Ecto neural progenitor cell (in vitro differentiated cells): Measurements from ENCODE around the gene KRTAP10-3.
"Not testable (repeated sequence)": the region's sequence is repeated elsewhere in the genome, so short reads cannot be mapped to it uniquely, and the experiment has no call there.

Source experiments
- DNase-seq: peaks from one replicate; pipeline ENCODE4 v3.0.0-alpha.2; 2018; ENCODE audit warnings: low spot score

KRTAP10-3 gene, protein sequence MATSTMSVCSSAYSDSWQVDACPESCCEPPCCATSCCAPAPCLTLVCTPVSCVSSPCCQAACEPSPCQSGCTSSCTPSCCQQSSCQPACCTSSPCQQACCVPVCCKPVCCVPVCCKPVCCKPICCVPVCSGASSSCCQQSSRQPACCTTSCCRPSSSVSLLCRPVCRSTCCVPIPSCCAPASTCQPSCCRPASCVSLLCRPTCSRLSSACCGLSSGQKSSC

DNA sequence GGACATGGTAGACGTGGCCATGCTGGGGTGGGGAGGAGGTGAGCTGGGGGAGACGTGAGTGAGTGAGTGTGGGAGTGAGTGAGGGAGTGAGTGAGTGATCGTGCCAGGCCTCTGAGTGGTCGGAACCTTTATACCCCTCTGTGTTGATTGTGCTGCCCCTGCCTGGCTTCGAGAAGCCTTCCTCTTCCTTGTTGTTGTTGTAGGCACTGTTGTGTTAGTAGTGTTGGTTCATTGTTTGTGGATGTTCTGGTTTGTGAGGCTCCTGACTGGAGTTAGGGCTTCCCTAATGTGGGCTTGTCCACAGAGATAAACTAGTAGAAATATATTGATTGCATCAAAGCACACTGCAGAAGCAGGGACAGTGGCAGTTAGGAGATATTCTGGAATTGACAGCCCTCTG lies at the start of gene KRTAP10-3:
KRTAP10-3 (minus strand) TSS at position 101 of the 400 bp plus-strand sequence; CDS start at position 21, 80 bp downstream.
- no peak for DNase-seq

DNA sequence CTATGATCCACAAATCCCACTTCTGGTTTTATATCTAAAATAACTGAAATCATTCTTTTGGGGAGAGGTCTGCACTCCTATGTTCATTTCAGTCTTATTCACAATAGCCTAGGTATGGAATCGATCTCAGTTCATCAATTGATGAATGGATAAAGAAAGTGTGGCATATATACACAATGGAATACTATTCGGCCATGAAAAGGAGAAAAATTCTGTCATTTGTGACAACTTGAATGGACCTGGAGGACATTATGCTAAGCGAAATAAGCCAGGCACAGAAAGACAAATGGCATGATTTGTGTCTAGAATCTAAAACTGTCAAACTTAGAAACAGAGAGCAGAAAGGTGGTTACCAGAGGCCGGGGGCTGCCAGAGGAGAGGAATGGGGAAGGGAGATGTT lies 47.9 kb upstream of the KRTAP10-3 start:
- no peak for DNase-seq

DNA sequence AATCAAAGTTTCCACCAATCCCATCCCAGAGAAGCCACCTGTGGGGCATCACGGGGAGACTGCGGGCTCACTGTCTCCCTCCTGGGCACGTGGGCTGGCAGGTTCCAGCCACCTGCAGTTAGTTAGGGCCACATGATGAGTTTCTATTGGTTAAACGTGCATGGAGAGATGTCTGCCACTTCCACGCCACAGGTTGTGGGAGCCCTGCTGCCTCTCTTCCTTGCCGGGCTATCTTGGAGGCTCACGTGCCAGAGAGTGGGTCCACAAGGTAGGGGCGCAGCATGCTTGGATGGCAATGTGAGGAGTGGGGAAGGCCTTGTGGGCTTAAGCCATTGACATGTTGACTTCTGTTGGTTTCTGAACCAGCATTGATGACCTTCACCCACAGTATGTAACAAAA lies 45.3 kb upstream of the KRTAP10-3 start:
- DNase-seq = no peak

DNA sequence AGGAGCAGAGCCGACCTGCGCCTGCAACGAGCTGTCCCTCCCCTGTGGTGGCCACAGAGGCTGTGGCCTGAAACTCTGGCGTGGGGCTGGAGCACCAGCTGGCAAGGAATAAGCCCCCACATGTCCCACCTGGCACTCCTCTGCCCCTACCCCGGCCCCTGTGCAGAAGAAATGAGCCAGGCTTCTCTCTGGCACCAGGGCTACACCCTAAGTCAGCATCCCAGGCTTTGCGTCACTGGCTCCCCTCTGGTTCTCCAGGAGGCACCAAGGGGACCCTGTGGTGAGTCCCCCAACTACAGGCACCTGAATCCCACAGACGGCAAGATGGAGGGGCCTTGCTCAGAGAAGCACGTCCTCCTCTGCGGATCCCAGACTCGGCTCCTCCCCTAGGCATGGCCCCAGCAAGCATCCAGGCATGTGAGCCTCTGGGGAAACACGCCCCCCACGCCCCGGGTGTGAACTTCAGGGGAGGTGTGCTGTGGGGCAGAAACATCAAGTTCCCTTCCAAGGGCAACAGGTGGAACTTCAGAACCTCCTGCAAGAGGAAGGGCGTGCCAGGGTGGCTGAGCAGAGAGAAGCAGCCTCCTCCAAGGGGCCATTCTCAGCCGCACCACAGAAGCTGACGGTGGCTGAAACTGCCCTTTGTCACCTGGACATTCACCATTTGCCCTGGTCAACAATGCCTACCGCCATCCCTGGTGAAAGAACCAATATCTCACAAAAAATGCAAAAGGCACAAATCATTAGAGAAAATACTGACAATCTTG lies 44.7 kb upstream of the KRTAP10-3 start:
- no peak for DNase-seq

- no peak for DNase-seq
Observed at GRCh38 chr21:44602463-44602850, 43.9 kb upstream of the KRTAP10-3 start.

DNA sequence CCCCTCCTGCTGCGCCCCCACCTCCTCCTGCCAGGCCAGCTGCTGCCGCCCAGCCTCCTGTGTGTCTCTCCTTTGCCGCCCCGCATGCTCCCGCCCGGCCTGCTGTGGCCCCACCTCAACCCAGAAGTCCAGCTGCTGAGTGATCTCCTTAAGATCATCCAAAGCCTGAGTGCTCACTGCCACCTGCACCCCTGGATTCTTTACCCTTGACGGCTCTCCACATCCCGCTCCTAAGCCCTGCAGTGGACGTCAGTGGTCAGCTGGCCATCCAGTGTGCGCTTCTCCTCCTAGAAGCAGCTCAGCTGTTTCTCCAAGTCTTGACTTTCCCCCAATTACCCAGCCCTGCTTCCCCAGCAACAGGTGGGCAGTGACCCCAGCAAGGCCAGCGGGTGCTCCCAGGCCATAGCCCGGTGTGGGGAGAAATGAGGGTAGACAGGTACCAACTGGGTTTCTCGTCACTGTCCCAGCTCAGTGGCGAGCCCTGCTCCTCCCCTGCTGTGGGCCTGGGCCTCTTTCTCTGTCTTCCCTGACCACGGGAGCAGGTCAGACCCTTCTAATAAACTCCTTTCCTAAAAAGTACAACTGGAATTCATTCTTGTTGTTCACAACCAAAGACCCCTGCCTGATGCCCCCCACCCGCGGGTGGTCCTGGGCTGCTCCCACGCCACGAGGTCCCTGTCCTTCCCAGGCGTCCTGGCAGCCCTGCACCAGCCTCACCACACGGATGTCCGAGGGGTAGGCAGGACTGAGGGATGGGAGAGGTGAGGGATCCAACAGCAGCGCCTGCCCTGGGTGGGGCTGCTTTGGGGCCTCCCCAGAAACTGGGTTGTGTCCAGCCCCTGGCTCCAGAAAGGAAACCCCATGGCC lies 43.2 kb upstream of the KRTAP10-3 start:
- DNase-seq = no peak

DNA sequence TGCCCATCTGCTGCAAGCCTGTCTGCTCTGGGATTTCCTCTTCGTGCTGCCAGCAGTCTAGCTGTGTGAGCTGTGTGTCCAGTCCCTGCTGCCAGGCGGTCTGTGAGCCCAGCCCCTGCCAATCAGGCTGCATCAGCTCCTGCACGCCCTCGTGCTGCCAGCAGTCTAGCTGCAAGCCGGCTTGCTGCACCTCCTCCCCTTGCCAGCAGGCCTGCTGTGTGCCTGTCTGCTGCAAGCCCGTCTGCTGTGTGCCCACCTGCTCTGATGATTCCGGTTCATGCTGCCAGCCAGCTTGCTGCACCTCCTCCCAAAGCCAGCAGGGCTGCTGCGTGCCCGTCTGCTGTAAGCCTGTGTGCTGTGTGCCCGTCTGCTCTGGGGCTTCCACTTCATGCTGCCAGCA lies 42.5 kb upstream of the KRTAP10-3 start:
- DNase-seq = not testable (repeated sequence)

DNA sequence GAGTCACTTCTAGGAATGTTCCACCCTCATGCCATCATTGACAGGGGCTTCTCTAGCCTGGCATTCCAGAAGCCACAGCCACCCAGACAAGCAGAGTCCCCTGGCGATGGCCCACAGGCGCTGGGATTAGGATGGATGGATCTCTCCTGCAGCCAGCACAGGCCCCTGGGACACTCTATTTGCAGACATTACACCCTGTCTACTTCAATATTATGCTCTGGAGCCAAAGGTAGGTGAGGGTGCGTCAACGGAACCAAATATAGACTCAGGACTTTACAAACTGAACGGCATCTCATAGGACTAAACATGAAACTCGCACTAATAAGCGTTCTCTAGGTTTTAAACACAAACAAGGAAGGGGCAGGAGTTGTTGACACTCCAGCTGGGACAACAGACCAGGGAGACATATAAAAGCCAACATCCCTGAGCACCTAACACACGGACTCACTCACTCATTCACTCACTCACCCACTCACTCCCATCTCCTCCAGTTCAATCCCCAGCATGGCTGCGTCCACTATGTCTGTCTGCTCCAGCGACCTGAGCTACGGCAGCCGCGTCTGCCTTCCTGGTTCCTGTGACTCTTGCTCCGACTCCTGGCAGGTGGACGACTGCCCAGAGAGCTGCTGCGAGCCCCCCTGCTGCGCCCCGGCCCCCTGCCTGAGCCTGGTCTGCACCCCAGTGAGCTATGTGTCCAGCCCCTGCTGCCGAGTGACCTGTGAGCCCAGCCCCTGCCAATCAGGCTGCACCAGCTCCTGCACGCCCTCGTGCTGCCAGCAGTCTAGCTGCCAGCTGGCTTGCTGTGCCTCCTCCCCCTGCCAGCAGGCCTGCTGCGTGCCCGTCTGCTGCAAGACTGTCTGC lies 41.8 kb upstream of the KRTAP10-3 start, which contains the start of gene KRTAP10-7:
KRTAP10-7 (plus strand) TSS at position 480 of the 861 bp plus-strand sequence; CDS start at position 505, 25 bp downstream.
- not testable (repeated sequence) for DNase-seq

DNA sequence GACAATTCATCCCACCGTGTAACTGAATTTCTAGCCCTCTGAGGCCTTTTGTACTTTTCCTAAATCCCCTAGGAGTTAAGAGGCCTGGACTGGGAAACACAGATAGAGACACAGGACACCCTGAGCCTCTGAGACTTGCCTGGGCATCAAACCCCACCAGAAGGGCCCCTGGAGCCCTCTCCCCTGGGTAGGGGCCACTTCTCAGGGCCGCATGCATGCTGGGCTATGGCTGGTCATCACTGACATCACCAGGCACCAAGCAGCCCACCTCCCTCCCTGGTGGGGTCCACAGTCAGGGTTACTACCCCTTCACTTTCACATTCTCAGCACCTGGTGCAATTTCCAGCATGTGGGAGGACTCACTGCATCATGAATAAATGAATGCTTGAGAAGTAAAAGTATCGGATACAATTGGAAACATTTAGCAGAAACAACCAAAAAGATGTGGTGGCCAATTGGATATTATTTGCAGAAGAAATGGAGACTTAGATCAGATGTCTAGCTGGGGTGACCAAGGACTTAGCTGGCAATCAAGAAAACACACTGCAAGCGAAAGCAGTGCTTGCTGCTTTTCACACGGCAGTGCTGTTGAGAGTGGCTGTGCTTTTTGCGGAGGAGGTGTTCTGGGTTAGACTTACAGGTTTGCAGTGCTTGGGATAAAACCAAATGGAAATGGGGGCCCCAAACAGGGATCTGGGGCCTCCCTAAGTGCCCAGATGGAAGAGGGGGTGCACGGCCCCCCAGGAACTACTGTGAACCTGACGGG lies 40.9 kb upstream of the KRTAP10-3 start:
- DNase-seq = no peak

DNA sequence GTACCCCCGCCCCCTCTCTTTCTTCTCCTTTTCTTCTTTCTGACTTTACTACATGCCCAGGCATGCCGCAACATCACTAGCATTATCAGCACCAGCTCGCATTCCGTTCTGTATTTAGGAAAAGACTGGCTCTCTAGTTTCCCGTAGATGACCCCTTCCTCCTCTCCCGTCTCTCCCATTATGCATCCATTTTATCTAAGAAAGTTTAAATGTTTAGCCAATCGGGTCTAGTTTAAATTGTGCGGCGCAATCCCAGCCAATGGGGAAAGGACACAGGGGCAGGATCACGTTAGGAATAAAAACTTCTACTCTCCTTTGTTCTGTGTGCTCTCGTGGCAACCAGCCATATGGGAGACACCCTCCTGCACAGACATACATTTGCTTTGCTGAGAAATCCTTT lies 39.5 kb upstream of the KRTAP10-3 start:
- DNase-seq = no peak

- no peak for DNase-seq
Observed at GRCh38 chr21:44596068-44596725, 37.6 kb upstream of the KRTAP10-3 start.

GRCh38 chr21:44595524-44595923 lies 36.9 kb upstream of the KRTAP10-3 start:
- no peak for DNase-seq

GRCh38 chr21:44594406-44594916 lies 35.9 kb upstream of the KRTAP10-3 start:
- DNase-seq = no peak

DNA sequence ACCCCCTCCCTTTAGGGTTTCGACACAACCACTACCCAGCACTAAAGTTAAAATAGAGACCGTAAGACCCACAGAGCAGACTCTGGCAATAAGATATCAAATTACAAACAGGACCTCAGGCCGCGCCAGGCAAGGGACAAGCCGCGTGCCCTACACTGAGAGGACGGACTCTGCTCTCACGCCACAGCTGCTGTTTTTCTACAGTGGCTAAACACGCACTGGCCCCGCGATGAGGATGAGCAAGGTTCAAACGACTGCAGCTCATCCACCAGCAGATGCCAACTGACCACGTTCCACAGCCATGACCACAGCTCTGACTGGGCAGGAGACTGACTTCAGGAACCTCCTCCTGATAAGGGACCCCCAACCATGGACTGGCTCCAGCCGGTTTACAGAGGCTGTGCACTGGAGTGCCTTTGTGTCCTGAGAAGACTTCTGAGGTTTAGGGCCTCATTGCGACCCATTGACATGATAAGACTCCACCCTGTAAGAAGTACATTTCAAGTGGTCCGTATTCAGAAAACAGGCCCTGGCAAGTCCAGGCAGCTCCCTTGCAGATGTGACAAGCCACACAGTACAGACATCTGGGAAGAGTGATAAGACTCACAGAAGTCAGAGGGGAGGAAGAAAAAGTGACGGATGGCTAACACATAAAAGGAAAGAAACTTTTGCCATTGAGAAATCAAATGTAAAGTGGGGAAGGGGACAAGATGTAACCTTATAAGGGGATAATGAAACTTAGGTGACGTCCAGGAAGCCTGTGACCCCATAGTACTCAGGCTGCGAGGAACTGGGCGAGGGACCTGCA lies 35.2 kb upstream of the KRTAP10-3 start:
- DNase-seq = peak; percentile 44

GRCh38 chr21:44592446-44593311 lies 34.1 kb upstream of the KRTAP10-3 start, which contains the start of gene KRTAP10-6:
Gene KRTAP10-6, minus strand, starts transcription at chr21:44592505. Its CDS starts 21 bp downstream, at chr21:44592484.
- peak; percentile 43 for DNase-seq

DNA sequence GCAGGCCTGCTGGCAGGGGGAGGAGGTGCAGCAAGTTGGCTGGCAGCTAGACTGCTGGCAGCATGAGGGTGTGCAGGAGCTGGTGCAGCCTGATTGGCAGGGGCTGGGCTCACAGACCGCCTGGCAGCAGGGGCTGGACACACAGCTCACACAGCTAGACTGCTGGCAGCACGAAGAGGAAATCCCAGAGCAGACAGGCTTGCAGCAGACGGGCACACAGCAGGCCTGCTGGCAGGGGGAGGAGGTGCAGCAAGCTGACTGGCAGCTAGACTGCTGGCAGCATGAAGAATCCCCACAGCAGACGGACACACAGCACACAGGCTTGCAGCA lies 33.2 kb upstream of the KRTAP10-3 start:
- DNase-seq = not testable (repeated sequence)

DNA sequence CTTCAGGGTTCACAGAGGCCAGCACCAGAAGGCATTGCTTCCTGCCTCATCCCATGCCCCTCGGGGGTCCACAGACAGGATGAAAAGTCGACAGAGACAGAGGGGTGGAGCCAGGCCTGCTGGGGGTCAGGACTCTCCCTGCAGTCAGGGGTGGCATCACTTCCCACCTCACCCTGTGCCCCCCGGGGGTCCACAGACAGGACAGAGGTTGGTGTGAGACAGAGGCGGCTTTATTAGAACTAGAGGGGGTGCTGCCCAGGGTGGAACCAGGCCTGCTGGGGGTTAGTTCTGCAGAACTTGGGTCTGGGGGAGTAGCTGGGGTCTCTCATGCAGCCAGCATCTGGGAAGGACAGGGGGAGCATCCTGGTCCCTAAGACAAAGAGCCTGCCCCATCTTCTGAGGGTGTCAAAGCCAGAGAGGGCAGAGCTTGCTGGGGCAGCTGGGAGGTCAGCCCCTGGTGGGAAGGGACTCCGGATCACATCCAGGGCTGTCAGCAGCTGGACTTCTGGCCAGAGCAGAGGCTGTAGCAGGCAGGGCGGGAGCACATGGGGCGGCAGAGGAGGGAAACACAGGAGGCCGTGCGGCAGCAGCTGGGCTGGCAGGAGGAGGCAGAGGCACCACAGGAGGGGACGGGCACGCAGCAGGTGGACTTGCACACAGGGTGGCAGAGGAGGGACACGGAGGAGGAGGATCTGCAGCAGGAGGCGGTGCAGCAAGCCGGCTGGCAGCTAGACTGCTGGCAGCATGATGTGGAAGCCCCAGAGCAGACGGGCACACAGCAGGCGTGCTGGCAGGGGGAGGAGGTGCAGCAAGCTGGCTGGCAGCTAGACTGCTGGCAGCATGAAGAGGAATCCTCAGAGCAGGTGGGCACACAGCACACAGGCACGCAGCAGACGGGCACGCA lies 32.6 kb upstream of the KRTAP10-3 start:
- peak; percentile 27 for DNase-seq
